Neuronal stem cell (in vitro differentiated cells): Measurements from ENCODE around the gene POPDC3.

Experiments
- DNase-seq: peaks from one replicate; pipeline ENCODE4 v3.0.0-alpha.2; 2013; ENCODE audit warnings: low spot score
- H2AFZ ChIP-seq: one replicate; pipeline ENCODE4 v1.6.1; 2013; ENCODE audit warnings: mild to moderate bottlenecking, low read length, inconsistent platforms
- H2AK5ac ChIP-seq: 2 replicates; pipeline ENCODE4 v1.6.1; 2013; ENCODE audit warnings: low read depth, mild to moderate bottlenecking, inconsistent platforms, low read length, moderate library complexity, mixed read lengths
- H2BK120ac ChIP-seq: 2 replicates; pipeline ENCODE4 v1.6.1; 2013; ENCODE audit warnings: low read depth, mild to moderate bottlenecking, inconsistent platforms, low read length, moderate library complexity, mixed read lengths
- H2BK12ac ChIP-seq: one replicate; pipeline ENCODE4 v1.6.1; 2013; ENCODE audit warnings: low read length, inconsistent platforms
- H2BK15ac ChIP-seq: 2 replicates; pipeline ENCODE4 v1.6.1; 2013; ENCODE audit warnings: mild to moderate bottlenecking, low read length, inconsistent platforms, mixed read lengths
- H2BK5ac ChIP-seq: one replicate; pipeline ENCODE4 v1.6.1; 2013; ENCODE audit warnings: inconsistent platforms, mild to moderate bottlenecking, low read length, moderate library complexity
- H3K14ac ChIP-seq: one replicate; pipeline ENCODE4 v1.6.1; 2013; ENCODE audit warnings: low read length, inconsistent platforms
- H3K18ac ChIP-seq: 2 replicates; pipeline ENCODE4 v1.6.1; 2013; ENCODE audit warnings: low read length, inconsistent platforms
- H3K23ac ChIP-seq: 2 replicates; pipeline ENCODE4 v1.6.1; 2013; ENCODE audit warnings: low read depth, mild to moderate bottlenecking, mixed read lengths, low read length, inconsistent platforms; ENCODE audit not compliant: poor library complexity
- H3K27ac ChIP-seq: replicated peaks from 3 replicates; pipeline ENCODE4 v1.5.1; 2013; ENCODE audit warnings: low read length, inconsistent platforms
- H3K27me3 ChIP-seq, 3 experiments: 2 replicates each; pipeline ENCODE4 v1.6.1; 2013; ENCODE audit warnings: low read length in 3 of 3, mild to moderate bottlenecking in 2 of 3, inconsistent platforms in 1 of 3, low read depth in 1 of 3, mixed read lengths in 1 of 3, moderate library complexity in 1 of 3; ENCODE audit not compliant: control insufficient read depth in 3 of 3, insufficient read depth in 3 of 3
- H3K36me3 ChIP-seq, 2 donors: replicated peaks in 1 of 2; 2 replicates each; pipeline ENCODE4 v1.6.1; 2013; ENCODE audit warnings: low read length in 2 of 2; ENCODE audit not compliant: control insufficient read depth in 2 of 2, insufficient read depth in 2 of 2
- H3K4ac ChIP-seq: 2 replicates; pipeline ENCODE4 v1.6.1; 2013; ENCODE audit warnings: inconsistent platforms, mild to moderate bottlenecking, low read length, moderate library complexity
- H3K4me1 ChIP-seq, 2 donors: 1 replicate in 1 of 2; 2 replicates in 1 of 2; pipeline ENCODE4 v1.6.1; 2013; ENCODE audit warnings: low read length in 2 of 2, low read depth in 1 of 2; ENCODE audit not compliant: control insufficient read depth in 2 of 2, insufficient read depth in 1 of 2
- H3K4me2 ChIP-seq: one replicate; pipeline ENCODE4 v1.6.1; 2013; ENCODE audit warnings: mild to moderate bottlenecking, low read length, inconsistent platforms; ENCODE audit not compliant: insufficient read depth, poor library complexity, severe bottlenecking
- H3K4me3 ChIP-seq, 2 donors: 2 replicates each; pipeline ENCODE4 v1.5.1; 2013; ENCODE audit warnings: low read length in 2 of 2, mild to moderate bottlenecking in 2 of 2, inconsistent platforms in 1 of 2, moderate library complexity in 1 of 2
- H3K79me1 ChIP-seq: one replicate; pipeline ENCODE4 v1.6.1; 2013; ENCODE audit warnings: low read depth, mild to moderate bottlenecking, inconsistent platforms, low read length, moderate library complexity
- H3K9ac ChIP-seq: one replicate; pipeline ENCODE4 v1.6.1; 2013; ENCODE audit warnings: mild to moderate bottlenecking, low read depth, low read length, inconsistent platforms; ENCODE audit not compliant: poor library complexity
- H3K9me3 ChIP-seq, 2 donors: replicated peaks in 1 of 2; 2 replicates each; pipeline versions ENCODE3 to v1.6.1; 2013; ENCODE audit warnings: low read length in 2 of 2, mild to moderate bottlenecking in 2 of 2, inconsistent platforms in 1 of 2, low read depth in 1 of 2, mixed read lengths in 1 of 2, moderate library complexity in 1 of 2; ENCODE audit not compliant: control insufficient read depth in 2 of 2, insufficient read depth in 1 of 2
- H4K8ac ChIP-seq: one replicate; pipeline ENCODE4 v1.6.1; 2013; ENCODE audit warnings: low read depth, mild to moderate bottlenecking, inconsistent platforms, low read length, moderate library complexity
- H4K91ac ChIP-seq: one replicate; pipeline ENCODE4 v1.6.1; 2013; ENCODE audit warnings: low read length, low read depth, mild to moderate bottlenecking, inconsistent platforms; ENCODE audit not compliant: poor library complexity
- WGBS, 2 donors: extraction: QIAGEN DNeasy Blood & Tissue Kit; methylation state at CpG; one replicate each; pipeline ENCODE4 v1.1.7; 2013; ENCODE audit warnings: missing lambda C conversion rate in 2 of 2, mixed read lengths in 1 of 2; ENCODE audit not compliant: insufficient read length in 2 of 2, insufficient replicate concordance in 1 of 2; ENCODE audit errors: extremely low coverage in 2 of 2; 5-methylcytosine and 5-hydroxymethylcytosine counted together

POPDC3 gene

DNA sequence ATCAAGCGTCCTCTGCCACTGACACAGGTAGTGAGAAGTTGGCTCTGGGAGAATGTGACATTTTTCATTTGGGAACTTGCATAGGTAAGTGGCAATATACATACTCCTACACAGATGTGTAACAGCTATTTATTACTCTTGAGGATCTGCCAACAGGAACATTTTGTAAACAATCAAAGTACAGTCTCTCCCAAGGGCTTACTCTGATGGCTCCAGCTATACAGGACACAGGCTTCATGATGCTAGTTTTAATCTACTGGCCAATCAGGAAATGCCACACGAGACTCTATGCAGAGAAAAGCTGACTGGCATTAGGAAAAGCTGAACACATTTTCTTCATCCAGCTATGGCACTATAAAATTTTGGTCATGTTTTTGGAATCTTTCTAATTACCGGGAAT, 57.8 kb downstream of the POPDC3 start:
- no peak overlapping the region for H3K4me2 ChIP-seq
- no peak overlapping the region for H3K18ac ChIP-seq
- H3K4me1 ChIP-seq: no peaks in the 10 kb centered on the region
- H2BK5ac ChIP-seq: no peak overlapping the region
- peaks cover 2 to 9% of the 10 kb centered on the region in 2 donors for H3K36me3 ChIP-seq
- no peak overlapping the region for H4K91ac ChIP-seq
- no peak for DNase-seq
- H3K23ac ChIP-seq: no peak overlapping the region
- no peak overlapping the region for H2BK12ac ChIP-seq
- H3K14ac ChIP-seq: no peak overlapping the region
- H2AK5ac ChIP-seq: no peak overlapping the region
- no peak overlapping the region for H2BK15ac ChIP-seq
- no peak overlapping the region for H2BK120ac ChIP-seq
- no peak overlapping the region for H3K4me3 ChIP-seq
- no CpG with 5 or more reads among the region's 3 CpGs for WGBS, 2 donors
- no peak overlapping the region for H3K4ac ChIP-seq
- no peaks in the 10 kb centered on the region for H3K27me3 ChIP-seq
- H3K9me3 ChIP-seq: no peaks in the 10 kb centered on the region
- H3K9ac ChIP-seq: no peak overlapping the region
- no peaks in the 10 kb centered on the region for H3K79me1 ChIP-seq
- no peak overlapping the region for H4K8ac ChIP-seq
- H2AFZ ChIP-seq: no peak overlapping the region
- H3K27ac ChIP-seq: no peak overlapping the region

DNA sequence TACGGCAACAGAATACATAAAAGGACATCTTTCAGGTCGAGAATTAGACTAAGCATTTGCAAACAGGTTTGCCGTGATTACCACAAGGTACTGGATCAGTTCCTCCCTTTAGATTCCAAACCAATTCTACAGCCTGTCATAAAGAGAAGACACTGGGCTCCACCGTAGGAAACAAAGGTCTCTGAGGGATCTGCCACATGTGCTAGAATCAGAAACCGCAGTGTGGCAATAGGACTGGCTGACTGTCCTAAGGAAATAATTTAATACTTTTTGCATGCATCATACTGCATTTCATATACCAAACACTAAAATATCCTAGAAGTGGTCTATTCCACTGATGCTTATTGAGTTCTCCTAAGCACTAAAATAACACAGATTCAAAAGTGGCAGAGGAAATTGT, 59.2 kb downstream of the POPDC3 start:
- no peaks in the 10 kb centered on the region for H3K27me3 ChIP-seq
- H2BK12ac ChIP-seq: no peak overlapping the region
- H3K4ac ChIP-seq: no peak overlapping the region
- H3K4me3 ChIP-seq: no peak overlapping the region
- no peak overlapping the region for H3K4me2 ChIP-seq
- no CpG with 5 or more reads among the region's 5 CpGs for WGBS, 2 donors
- H3K18ac ChIP-seq: no peak overlapping the region
- H3K23ac ChIP-seq: no peak overlapping the region
- H3K14ac ChIP-seq: no peak overlapping the region
- no peak overlapping the region for H2AFZ ChIP-seq
- no peak overlapping the region for H2BK15ac ChIP-seq
- H3K9me3 ChIP-seq: no peaks in the 10 kb centered on the region
- H3K36me3 ChIP-seq: peaks cover 2 to 9% of the 10 kb centered on the region in 2 donors
- no peak overlapping the region for H3K27ac ChIP-seq
- no peaks in the 10 kb centered on the region for H3K79me1 ChIP-seq
- no peak overlapping the region for H2BK5ac ChIP-seq
- H2BK120ac ChIP-seq: no peak overlapping the region
- DNase-seq: no peak
- no peak overlapping the region for H3K9ac ChIP-seq
- no peak overlapping the region for H2AK5ac ChIP-seq
- no peak overlapping the region for H4K91ac ChIP-seq
- peaks cover 2 to 3% of the 10 kb centered on the region in 2 donors for H3K4me1 ChIP-seq
- H4K8ac ChIP-seq: no peak overlapping the region

DNA sequence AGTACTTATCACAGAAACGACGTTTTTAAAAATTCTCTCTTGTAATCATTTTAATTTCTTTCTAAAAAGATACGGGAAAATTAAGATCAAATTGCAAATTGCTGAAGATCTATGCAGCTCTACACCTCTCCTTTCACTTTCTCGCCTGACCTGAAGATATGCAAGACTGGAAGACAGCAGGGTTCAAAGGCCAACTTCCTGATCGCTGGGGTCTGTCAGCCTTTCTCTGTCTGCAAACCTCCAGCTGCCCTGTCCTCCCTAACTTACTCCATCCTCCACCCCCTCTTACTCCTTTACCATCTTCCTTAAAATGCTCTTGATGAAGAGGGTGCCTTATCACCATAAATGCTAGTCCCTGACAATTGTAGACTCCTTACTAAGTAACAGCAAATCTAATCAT, 63.7 kb downstream of the POPDC3 start:
- H4K91ac ChIP-seq: no peak overlapping the region
- no peak for DNase-seq
- H3K79me1 ChIP-seq: no peaks in the 10 kb centered on the region
- H3K4ac ChIP-seq: no peak overlapping the region
- H3K27ac ChIP-seq: no peak overlapping the region
- H2BK12ac ChIP-seq: no peak overlapping the region
- no peak overlapping the region for H2BK5ac ChIP-seq
- no peak overlapping the region for H3K14ac ChIP-seq
- no peak overlapping the region for H2BK15ac ChIP-seq
- H4K8ac ChIP-seq: no peak overlapping the region
- H3K4me3 ChIP-seq: no peak overlapping the region
- H3K23ac ChIP-seq: no peak overlapping the region
- no peak overlapping the region for H3K4me2 ChIP-seq
- H2BK120ac ChIP-seq: no peak overlapping the region
- no peak overlapping the region for H2AFZ ChIP-seq
- H3K9ac ChIP-seq: no peak overlapping the region
- peaks cover 2 to 3% of the 10 kb centered on the region in 2 donors for H3K4me1 ChIP-seq
- no peak overlapping the region for H2AK5ac ChIP-seq
- no peaks in the 10 kb centered on the region for H3K27me3 ChIP-seq
- peaks cover 0 to 7% of the 10 kb centered on the region in 2 donors for H3K36me3 ChIP-seq
- WGBS, 2 donors: no CpG with 5 or more reads among the region's 5 CpGs
- H3K18ac ChIP-seq: no peak overlapping the region
- H3K9me3 ChIP-seq: no peaks in the 10 kb centered on the region

DNA sequence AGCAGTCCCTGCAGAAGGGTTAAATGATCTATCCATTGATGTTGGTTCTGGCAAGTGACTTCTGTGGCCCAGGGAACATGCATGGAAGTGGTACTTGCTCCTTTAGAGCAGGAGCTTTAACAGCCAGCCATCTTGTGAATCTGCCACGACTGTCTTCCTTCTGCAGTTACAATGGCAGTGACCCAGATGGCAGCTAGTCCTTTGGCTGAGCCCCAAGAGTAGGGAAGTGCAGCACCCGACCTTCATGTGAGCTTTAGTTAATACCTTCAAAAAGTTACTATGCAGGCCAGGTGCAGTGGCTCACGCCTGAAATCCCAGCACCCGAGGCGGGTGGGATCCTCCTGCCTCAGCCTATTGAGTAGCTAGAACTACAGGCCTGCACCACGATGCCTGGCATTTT, 66.4 kb downstream of the POPDC3 start:
- no CpG with 5 or more reads among the region's 6 CpGs for WGBS, 2 donors
- H3K14ac ChIP-seq: no peak overlapping the region
- no peak overlapping the region for H4K8ac ChIP-seq
- no peak overlapping the region for H4K91ac ChIP-seq
- no peak overlapping the region for H3K4ac ChIP-seq
- no peak overlapping the region for H3K18ac ChIP-seq
- no peak overlapping the region for H2BK120ac ChIP-seq
- H2BK12ac ChIP-seq: no peak overlapping the region
- DNase-seq: no peak
- H3K9me3 ChIP-seq: no peaks in the 10 kb centered on the region
- H3K4me1 ChIP-seq: peaks cover 2 to 3% of the 10 kb centered on the region in 2 donors
- H2AFZ ChIP-seq: no peak overlapping the region
- no peak overlapping the region for H3K4me3 ChIP-seq
- H3K4me2 ChIP-seq: no peak overlapping the region
- H3K27me3 ChIP-seq: no peaks in the 10 kb centered on the region
- H2AK5ac ChIP-seq: no peak overlapping the region
- no peak overlapping the region for H3K9ac ChIP-seq
- peaks cover 0 to 9% of the 10 kb centered on the region in 2 donors for H3K36me3 ChIP-seq
- no peak overlapping the region for H2BK15ac ChIP-seq
- no peaks in the 10 kb centered on the region for H3K79me1 ChIP-seq
- H3K27ac ChIP-seq: no peak overlapping the region
- H2BK5ac ChIP-seq: no peak overlapping the region
- H3K23ac ChIP-seq: no peak overlapping the region
